ENCODE measurements around the gene PSD.

DNA sequence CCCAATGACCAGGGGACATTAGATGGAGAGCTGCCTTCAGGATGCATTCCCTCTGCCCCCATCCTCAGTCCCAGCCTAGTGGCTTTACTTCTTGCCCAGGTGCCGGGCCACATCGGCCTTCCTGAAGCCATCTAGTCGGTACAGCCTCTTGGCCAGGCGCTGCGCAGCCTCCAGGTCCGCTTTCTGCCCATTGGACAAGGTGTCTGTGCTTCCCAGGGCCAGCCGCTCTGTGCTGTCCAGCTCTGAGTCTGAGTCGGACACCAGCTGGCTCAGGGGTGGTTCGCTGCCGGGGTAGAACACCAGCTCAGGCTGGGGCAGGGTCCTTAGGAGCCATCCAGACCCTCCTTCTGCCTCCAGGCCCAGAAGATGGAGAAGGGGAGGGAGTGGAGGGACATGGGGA is 6.3 kb downstream of the PSD start:
- TF ChIP-seq, protein P1, sequence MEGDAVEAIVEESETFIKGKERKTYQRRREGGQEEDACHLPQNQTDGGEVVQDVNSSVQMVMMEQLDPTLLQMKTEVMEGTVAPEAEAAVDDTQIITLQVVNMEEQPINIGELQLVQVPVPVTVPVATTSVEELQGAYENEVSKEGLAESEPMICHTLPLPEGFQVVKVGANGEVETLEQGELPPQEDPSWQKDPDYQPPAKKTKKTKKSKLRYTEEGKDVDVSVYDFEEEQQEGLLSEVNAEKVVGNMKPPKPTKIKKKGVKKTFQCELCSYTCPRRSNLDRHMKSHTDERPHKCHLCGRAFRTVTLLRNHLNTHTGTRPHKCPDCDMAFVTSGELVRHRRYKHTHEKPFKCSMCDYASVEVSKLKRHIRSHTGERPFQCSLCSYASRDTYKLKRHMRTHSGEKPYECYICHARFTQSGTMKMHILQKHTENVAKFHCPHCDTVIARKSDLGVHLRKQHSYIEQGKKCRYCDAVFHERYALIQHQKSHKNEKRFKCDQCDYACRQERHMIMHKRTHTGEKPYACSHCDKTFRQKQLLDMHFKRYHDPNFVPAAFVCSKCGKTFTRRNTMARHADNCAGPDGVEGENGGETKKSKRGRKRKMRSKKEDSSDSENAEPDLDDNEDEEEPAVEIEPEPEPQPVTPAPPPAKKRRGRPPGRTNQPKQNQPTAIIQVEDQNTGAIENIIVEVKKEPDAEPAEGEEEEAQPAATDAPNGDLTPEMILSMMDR (IDR thresholded peaks at IDR 0.05) = no peak
- no peak for TF ChIP-seq ZFX (IDR thresholded peaks at IDR 0.05; ENCODE audit: borderline replicate concordance)
